AG04450 (cell line): Measurements from ENCODE around the gene AGFG1. TPM values are rescaled to one million over a fixed set of nuclear protein-coding genes. Genes with fewer than 3 reads are reported as not detected.
A peak's percentile ranks its signal among the peaks of the same experiment; 100 is the strongest.

Experiments
- CTCF ChIA-PET: fragments of 300-600, 350-600 bp; formaldehyde crosslinking; extraction: SDS; loops from one replicate; lab custom pipeline; 2022; ENCODE audit warnings: antibody characterized with exemption, inconsistent platforms; lab: Charles Lee
- POLR2A ChIA-PET: fragments of 350-600 bp; formaldehyde crosslinking; extraction: SDS; loops from one replicate; lab custom pipeline; 2021; ENCODE audit warnings: antibody characterized with exemption, inconsistent platforms; lab: Yijun Ruan, JAX
- DNase-seq: peaks from one replicate; pipeline ENCODE4 v3.0.0-alpha.2; 2011; ENCODE audit warnings: low read depth, low spot score
- H3K27ac ChIP-seq: one replicate; pipeline ENCODE4 v1.5.1; 2012; ENCODE audit warnings: low read depth, low read length, control low read depth
- H3K27me3 ChIP-seq: one replicate; pipeline ENCODE4 v1.6.0; 2012; ENCODE audit warnings: low read length; ENCODE audit not compliant: control insufficient read depth, insufficient read depth
- H3K4me3 ChIP-seq: 2 replicates; pipeline ENCODE4 v1.5.1; 2011; ENCODE audit warnings: mild to moderate bottlenecking, low read depth, low read length, control low read depth
- H3K9me3 ChIP-seq: 2 replicates; pipeline ENCODE4 v1.5.1; 2012; ENCODE audit warnings: low read length; ENCODE audit not compliant: control insufficient read depth, insufficient read depth
- CTCF ChIP-seq: IDR thresholded peaks from 2 replicates; pipeline ENCODE4 v1.5.1; 2011; ENCODE audit warnings: low read depth, low read length, control low read depth, inconsistent platforms
- polyA plus RNA-seq: library from polyadenylated mRNA; depleted of rRNA; stranded (reverse); fragments of >200 nt; gene quantifications from 2 replicates; pipeline ENCODE4 v1.2.3, GENCODE V29; 2011

AGFG1 gene
- polyA plus RNA-seq, 1 experiment: 139 TPM

DNA sequence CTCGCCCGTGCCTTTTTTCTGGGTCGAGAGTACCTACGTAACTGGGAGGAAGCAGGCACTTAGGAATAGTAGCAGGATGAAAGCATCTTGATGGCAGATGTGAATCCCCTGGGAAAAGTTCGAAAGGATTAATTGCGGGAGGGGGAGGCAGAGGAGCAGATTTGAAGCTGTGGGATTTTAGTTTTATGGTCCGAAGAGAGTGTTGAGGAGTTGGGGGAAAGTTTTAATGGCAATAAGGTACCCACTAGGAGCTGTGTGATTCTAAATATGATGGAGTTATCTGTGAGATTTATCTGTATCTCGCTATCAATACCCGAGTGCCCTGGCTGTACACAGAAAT is 1.1 kb downstream of the AGFG1 start:
- DNase-seq: no peak
- Histone ChIP-seq H3K27ac (no peak overlapping the region), H3K27me3 (no peaks in the 10 kb centered on the region), H3K4me3 (peak overlapping the region; percentile 84), H3K9me3 (no peaks in the 10 kb centered on the region)
- ChIA-PET CTCF (interaction anchor here (0.5 to 5.0 kb wide), 7 partner anchors 22 to 293 kb away, joined by 3 to 19 read pairs (median 3); no protein-coding TSS in a partner anchor), POLR2A (interaction anchor here (0.9 to 1.1 kb wide), 2 partner anchors 26 to 58 kb away, joined by 4 read pairs; no protein-coding TSS in a partner anchor)
- no peak for TF ChIP-seq CTCF

- no peaks in the 10 kb centered on the region for H3K9me3 ChIP-seq
- TF ChIP-seq CTCF: no peak
- H3K27ac ChIP-seq: no peak overlapping the region
- H3K27me3 ChIP-seq: no peaks in the 10 kb centered on the region
- DNase-seq: no peak
- POLR2A ChIA-PET: interaction anchor here (0.9 to 1.1 kb wide), 2 partner anchors 27 to 58 kb away, joined by 4 read pairs; no protein-coding TSS in a partner anchor
- CTCF ChIA-PET: interaction anchor here (0.9 to 5.0 kb wide), 2 partner anchors 68 to 185 kb away, joined by 3 to 19 read pairs; no protein-coding TSS in a partner anchor
- peak overlapping the region; percentile 84 for H3K4me3 ChIP-seq
Measured at GRCh38 chr2:227473806-227474205, 1.9 kb downstream of the AGFG1 start.

DNA sequence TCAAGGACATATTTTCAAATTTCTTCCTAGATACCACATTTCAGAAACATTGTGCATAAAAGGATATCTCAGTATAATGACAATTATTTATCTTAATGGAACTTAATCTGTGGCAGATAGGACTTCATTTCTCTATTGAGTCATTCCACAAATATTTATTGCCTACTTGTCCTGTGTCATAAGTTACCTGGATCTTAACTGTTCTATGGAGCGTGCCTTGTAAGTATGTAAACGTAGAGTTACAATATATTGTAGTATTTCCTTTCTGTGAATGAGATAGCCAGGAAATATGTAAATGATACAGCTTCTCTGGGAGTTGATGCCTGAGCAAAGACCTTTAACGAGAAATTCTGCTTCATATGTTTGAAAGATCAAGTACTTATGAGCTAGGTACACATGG is 2.5 kb downstream of the AGFG1 start:
- no peak overlapping the region for H3K27ac ChIP-seq
- H3K27me3 ChIP-seq: no peaks in the 10 kb centered on the region
- ChIA-PET CTCF (interaction anchor here (1.5 to 5.0 kb wide), 2 partner anchors 23 to 68 kb away, joined by 4 to 19 read pairs; no protein-coding TSS in a partner anchor), POLR2A (no interaction called here)
- no peak for DNase-seq
- H3K4me3 ChIP-seq: peak overlapping the region; percentile 3; the same call in 1 of the 2 replicates
- H3K9me3 ChIP-seq: no peaks in the 10 kb centered on the region
- no peak for TF ChIP-seq CTCF

DNA sequence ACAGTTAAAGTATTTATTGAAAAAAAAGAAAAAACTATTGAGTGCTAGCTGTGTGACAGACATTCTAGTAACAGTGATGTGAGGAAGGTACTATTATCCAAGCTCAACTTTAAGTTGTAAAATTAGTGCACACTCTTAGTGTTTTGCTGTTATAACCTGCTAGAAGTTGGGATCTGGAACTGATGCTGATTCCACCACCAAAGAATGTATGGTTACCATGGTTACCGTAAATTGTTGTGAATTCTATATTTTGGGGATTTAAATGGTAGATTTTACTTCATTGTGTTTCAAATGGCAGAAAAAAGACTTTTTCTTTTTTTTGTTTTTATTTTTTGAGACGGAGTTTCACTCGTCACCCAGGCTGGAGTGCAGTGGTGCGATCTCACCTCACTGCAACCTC is 5.3 kb downstream of the AGFG1 start:
- Histone ChIP-seq H3K27me3 (no peaks in the 10 kb centered on the region), H3K4me3 (no peak overlapping the region), H3K27ac (no peak overlapping the region), H3K9me3 (no peaks in the 10 kb centered on the region)
- CTCF ChIA-PET: interaction anchor here (5.0 kb wide), 1 partner anchor 71 kb away, joined by 19 read pairs; no protein-coding TSS in a partner anchor
- no peak for DNase-seq
- no peak for TF ChIP-seq CTCF
- POLR2A ChIA-PET: interaction anchor here (0.6 kb wide), 1 partner anchor 25 kb away, joined by 6 read pairs; no protein-coding TSS in a partner anchor

DNA sequence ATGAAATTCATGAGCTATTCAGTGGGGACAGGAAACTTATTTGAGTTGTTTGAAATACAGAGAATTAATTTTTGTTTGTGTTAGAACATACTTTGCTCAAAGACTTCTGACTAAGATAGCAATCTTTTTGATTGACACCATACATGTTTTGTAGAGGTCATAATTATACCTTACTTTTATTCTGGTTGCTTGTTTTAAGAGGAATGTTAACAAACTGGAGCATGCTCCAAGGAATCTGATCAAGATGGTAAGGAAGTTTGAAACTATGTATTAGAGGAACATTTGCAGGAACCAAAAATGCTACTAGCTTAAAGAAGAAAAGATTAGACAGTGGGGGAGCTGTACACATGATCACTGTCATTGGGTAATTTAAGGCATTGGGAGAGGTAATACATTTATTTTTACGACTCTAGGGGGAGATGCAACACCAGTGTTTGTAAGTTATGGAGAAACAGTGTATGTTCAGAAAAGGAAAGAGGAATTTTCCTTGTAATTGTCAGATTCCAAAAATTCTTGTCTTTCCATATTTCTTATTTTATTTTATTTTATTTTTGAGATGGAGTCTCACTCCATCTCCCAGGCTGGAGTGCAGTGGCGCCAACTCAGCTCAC is 8.0 kb downstream of the AGFG1 start:
- Histone ChIP-seq H3K9me3 (no peaks in the 10 kb centered on the region), H3K27ac (no peak overlapping the region), H3K27me3 (no peaks in the 10 kb centered on the region), H3K4me3 (no peak overlapping the region)
- DNase-seq: no peak
- ChIA-PET POLR2A (no interaction called here), CTCF (interaction anchor here (0.6 to 1.9 kb wide), 11 partner anchors 9 to 411 kb away, joined by 3 to 23 read pairs (median 3); no protein-coding TSS in a partner anchor)
- peak; percentile 50 for TF ChIP-seq CTCF
